NCI-H510A (cell line): ENCODE results near the gene SPX.

ENCODE experiments used
- DNase-seq: peaks from one replicate; lab custom pipeline; 2025; lab: John Stamatoyannopoulos, UW

SPX gene

GRCh38 chr12:21580748-21581516 is 54.8 kb downstream of the SPX start:
- no peak for DNase-seq
